Immature natural killer cell (primary cell): ENCODE measurements around the gene AKNA. TPM values are rescaled to one million over a fixed set of nuclear protein-coding genes. Genes with fewer than 3 reads are reported as not detected.

ENCODE experiments used
- DNase-seq, 3 donors: peaks; one replicate each; pipeline ENCODE4 v3.0.0; 2022; ENCODE audit warnings: mixed read lengths in 1 of 3
- H3K27ac Mint-ChIP-seq, 6 donors: one replicate each; pipeline ENCODE4 v1.8.0; 2020; ENCODE audit warnings: mixed read lengths in 6 of 6, mild to moderate bottlenecking in 5 of 6, inconsistent platforms in 4 of 6, moderate library complexity in 3 of 6
- H3K27me3 Mint-ChIP-seq, 3 donors: one replicate each; pipeline ENCODE4 v1.8.0; 2020 to 2021; ENCODE audit warnings: low read depth in 3 of 3, mild to moderate bottlenecking in 3 of 3, mixed read lengths in 3 of 3, moderate library complexity in 3 of 3, inconsistent platforms in 1 of 3
- H3K36me3 Mint-ChIP-seq, 3 donors: one replicate each; pipeline ENCODE4 v1.8.0; 2020; ENCODE audit warnings: mixed read lengths in 3 of 3, inconsistent platforms in 2 of 3, mild to moderate bottlenecking in 2 of 3
- H3K4me1 Mint-ChIP-seq, 2 donors: one replicate each; pipeline ENCODE4 v1.8.0; 2020; ENCODE audit warnings: inconsistent platforms in 2 of 2, mild to moderate bottlenecking in 2 of 2, mixed read lengths in 2 of 2, moderate library complexity in 1 of 2
- H3K4me3 Mint-ChIP-seq, 5 donors: one replicate each; pipeline ENCODE4 v1.8.0; 2020; ENCODE audit warnings: mild to moderate bottlenecking in 5 of 5, mixed read lengths in 5 of 5, inconsistent platforms in 3 of 5, moderate library complexity in 3 of 5
- H3K9me3 Mint-ChIP-seq, 6 donors: one replicate each; pipeline ENCODE4 v1.8.0; 2020; ENCODE audit warnings: mild to moderate bottlenecking in 6 of 6, mixed read lengths in 6 of 6, inconsistent platforms in 4 of 6, moderate library complexity in 3 of 6
- polyA plus RNA-seq, 3 donors: library from polyadenylated mRNA; unstranded; fragments of 300-500 nt; fragmentation: Illumina TruSeq; gene quantifications; one replicate each; pipeline ENCODE4 v1.2.3, GENCODE V29; 2021

AKNA gene
- polyA plus RNA-seq, 3 donors from 2014 or later: 4.0 to 56.3 (median 13.8) TPM

DNA sequence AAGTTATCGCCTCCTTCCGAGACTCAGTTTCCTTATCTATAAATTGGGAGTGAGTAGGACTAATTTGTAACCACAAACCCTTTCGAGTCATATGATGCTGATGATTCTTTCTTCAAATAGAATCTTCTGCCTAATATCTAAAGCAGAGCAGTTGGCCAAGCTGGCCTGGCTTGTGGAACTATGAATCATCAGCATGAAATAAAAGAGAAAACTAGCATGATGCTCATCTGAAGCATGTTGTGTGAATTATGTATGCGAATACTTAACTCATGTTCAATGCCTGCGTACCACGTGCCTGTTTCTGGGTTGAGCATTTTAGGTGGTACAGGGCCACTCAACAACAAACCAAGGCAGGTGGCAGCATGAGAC is 79.9 kb downstream of the AKNA start:
- H3K27ac Mint-ChIP-seq: no peak overlapping the region
- H3K27me3 Mint-ChIP-seq: peaks cover 0 to 8% (median 0%) of the 10 kb centered on the region in 3 donors
- no peak overlapping the region for H3K4me3 Mint-ChIP-seq
- no peak for DNase-seq
- H3K4me1 Mint-ChIP-seq: peaks cover 0 to 2% of the 10 kb centered on the region in 2 donors
- H3K9me3 Mint-ChIP-seq: no peaks in the 10 kb centered on the region
- H3K36me3 Mint-ChIP-seq: no peaks in the 10 kb centered on the region

DNA sequence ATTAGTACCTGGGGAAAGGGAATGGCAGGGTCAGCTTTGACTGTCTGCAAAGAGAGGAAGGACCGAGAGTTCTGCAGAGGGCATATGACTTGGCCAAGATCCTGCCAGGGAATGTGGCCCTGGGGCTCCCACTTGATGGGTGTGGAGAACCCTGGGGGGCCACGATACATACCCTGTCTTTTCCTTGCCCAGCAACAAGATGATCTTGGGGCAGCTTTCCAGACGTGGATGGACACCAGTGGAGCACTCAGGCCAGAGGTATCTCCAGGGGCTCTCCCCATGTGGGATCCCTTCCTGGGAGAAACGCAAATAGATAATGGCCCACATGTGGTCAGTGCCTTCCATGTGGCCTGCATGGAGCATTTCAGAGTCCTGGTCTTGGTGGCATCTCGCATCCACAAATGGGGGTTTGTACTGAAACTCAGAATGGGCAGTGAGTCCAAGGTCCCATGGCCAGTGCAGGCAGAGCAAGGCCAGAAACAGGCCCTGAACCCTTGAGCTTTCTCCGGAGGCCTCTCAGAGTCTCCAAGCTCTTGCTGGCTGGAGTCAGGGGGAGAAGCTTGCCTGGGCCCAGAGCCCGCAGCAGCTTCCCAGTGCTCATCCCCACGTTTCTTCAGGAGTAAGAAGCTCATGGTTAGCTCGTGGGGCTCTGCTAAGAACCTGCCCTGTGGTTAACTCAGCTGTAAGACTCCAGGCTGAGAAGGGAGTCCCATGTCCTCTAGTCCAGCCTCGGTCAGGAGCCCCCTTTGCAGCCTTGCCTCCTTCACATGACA is 83.2 kb downstream of the AKNA start:
- Mint-ChIP-seq H3K36me3 (no peaks in the 10 kb centered on the region), H3K27me3 (peaks cover 0 to 6% (median 0%) of the 10 kb centered on the region in 3 donors), H3K9me3 (no peaks in the 10 kb centered on the region), H3K27ac (no peak overlapping the region), H3K4me1 (peaks cover 0 to 2% of the 10 kb centered on the region in 2 donors), H3K4me3 (no peak overlapping the region)
- DNase-seq: no peak

DNA sequence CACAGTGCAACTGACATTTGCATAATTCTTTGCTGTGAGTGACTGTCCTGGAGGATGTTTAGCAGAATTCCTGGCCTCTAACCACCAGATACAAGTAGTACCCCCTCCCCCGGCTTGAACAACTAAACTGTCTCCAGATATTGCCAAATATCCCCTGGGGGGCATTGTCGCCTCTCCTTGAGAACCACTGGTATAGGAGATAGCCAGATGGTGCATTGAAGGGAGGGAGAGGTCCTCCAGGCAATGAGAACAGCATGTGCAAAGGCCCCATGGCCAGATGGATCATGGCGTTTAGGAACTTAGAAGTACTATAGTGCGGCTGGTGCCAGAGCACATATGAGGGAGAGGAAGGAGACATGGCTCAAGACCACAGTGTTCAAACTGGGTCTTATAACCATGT is 83.8 kb downstream of the AKNA start:
- Mint-ChIP-seq H3K27me3 (peaks cover 0 to 6% (median 0%) of the 10 kb centered on the region in 3 donors), H3K4me3 (no peak overlapping the region), H3K9me3 (no peaks in the 10 kb centered on the region), H3K4me1 (peaks cover 0 to 2% of the 10 kb centered on the region in 2 donors), H3K27ac (no peak overlapping the region), H3K36me3 (no peaks in the 10 kb centered on the region)
- no peak for DNase-seq

DNA sequence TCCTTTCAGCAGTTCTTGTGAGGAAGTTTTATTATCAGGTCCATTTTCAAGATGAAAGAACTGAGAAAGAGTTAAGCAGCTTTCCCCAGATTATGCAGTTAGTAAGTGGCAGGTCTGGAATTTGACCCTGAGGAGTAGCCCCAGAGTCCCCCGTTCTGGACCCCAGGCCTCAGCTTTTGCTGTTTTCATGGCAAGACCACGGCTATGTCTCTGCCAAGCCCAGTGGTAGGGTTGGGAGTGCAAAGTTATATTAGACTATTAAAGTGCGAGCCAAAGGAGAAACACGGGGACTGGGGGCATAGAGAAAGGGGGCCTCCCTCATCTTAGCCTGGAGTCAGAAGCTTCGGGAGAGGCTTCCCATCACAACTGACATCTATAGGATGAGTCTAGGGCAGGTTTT is 84.2 kb downstream of the AKNA start:
- Mint-ChIP-seq H3K27me3 (peaks cover 0 to 6% (median 0%) of the 10 kb centered on the region in 3 donors), H3K27ac (no peak overlapping the region), H3K9me3 (no peaks in the 10 kb centered on the region), H3K4me3 (no peak overlapping the region), H3K4me1 (peaks cover 0 to 2% of the 10 kb centered on the region in 2 donors), H3K36me3 (no peaks in the 10 kb centered on the region)
- no peak for DNase-seq

DNA sequence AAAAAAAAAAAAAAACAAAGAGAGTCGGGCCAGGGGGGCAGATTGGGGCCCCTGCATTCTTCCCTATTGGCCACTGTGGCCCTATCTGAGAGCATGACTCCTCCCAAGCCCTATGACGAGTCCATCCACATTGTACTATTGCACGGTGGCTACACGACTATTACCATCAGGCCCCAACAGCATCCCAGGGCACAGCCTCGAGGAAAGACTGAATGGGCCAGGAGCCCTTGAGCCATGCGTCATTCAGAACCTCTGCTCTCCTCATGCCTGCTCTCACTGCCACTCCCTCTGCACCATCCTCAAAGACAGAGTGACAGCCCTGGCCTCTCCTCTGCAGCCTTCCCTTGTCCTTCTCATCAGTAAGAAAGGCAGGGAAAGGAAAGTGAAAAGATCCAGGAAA is 85.1 kb downstream of the AKNA start:
- DNase-seq: no peak
- H3K4me3 Mint-ChIP-seq: no peak overlapping the region
- peaks cover 0 to 2% of the 10 kb centered on the region in 2 donors for H3K4me1 Mint-ChIP-seq
- H3K36me3 Mint-ChIP-seq: no peaks in the 10 kb centered on the region
- peaks cover 0 to 6% (median 0%) of the 10 kb centered on the region in 3 donors for H3K27me3 Mint-ChIP-seq
- H3K27ac Mint-ChIP-seq: no peak overlapping the region
- H3K9me3 Mint-ChIP-seq: no peaks in the 10 kb centered on the region

DNA sequence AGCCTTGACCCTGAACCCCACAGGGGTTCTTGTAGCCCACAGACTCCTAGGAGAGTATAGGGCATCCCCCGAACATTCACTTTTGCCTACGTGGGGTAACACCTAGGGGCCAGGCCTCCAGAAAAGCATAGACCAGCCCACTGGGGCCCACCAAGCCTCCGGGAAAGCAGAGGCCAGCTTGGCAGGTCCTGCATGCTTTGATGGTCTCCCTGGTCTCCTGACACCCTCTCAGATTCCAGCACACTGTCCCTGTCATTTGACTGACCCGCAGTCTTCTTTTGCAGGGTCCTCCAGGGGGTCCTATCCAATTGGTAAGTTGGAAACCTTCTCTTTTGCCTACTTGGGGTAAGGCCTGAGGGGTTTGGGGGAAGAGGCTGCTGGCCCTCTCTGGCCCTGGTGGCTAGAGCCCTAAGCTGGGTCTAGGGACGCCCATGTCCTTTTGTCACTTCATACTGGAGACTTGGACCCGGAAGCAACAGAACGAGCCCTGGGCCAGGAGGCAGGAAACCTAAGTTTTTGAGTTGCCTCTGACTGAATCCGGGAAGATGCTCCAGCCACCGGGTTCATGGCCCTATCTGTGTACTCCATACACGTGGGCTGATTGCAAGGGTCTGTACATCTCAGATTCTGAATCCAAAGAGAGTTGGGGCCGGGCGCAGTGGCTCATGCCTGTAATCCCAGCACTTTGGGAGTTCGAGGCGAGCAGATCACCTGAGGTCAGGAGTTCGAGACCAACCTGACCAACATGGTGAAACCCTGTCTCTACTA is 85.8 kb downstream of the AKNA start:
- Mint-ChIP-seq H3K4me3 (no peak overlapping the region), H3K27ac (no peak overlapping the region), H3K9me3 (peaks cover 0 to 1% (median 0%) of the 10 kb centered on the region in 6 donors), H3K36me3 (no peaks in the 10 kb centered on the region), H3K4me1 (peaks cover 0 to 2% of the 10 kb centered on the region in 2 donors), H3K27me3 (peaks cover 0 to 6% (median 1%) of the 10 kb centered on the region in 3 donors)
- DNase-seq: no peak

DNA sequence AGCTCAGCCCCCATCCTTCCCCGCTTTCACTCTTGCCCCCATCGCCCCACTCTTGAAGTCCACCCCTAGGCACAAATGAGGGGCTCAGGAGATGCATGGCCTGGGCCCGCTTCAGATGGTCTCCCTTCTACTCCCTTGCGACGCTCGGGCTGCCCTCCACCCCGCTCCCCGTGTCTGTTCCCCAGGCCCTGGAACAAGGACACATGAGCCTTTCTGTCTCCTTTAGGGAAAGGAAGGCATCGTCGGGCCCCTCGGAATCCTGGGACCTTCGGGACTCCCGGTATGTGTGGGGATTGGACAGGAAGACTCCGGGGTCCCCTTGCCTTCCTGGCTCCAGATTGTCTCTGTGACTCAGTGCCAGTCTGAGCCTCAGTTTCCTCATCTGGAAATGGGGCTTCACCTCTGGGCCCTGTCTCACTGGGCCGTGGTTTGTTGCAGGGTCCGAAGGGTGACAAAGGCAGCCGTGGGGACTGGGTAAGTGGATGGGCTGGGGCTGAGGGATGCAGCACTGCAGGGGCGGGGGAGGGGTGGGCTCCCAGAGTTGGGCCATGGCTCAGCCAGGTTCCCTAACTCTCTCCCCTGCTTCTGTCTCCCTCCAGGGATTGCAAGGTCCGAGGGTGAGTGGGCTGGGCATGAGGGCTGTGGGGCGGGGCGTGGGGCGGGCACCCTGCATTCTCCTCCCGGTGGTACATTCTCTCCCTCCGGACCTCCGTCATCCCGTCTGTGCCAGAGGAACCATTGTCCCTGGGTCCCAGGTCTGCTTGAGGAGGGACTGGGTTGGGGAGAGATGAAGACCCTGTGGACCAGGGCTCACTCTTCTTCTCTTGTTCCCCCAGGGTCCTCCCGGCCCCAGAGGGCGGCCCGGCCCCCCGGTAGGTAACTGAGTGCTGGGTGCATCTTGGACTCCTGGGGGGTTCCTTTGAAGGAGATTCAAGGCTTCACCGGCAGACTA is 86.7 kb downstream of the AKNA start:
- no peak overlapping the region for H3K27ac Mint-ChIP-seq
- peaks cover 0 to 10% (median 3%) of the 10 kb centered on the region in 6 donors for H3K9me3 Mint-ChIP-seq
- no peak overlapping the region for H3K4me3 Mint-ChIP-seq
- H3K36me3 Mint-ChIP-seq: no peaks in the 10 kb centered on the region
- peaks cover 1 to 6% (median 3%) of the 10 kb centered on the region in 3 donors for H3K27me3 Mint-ChIP-seq
- DNase-seq: no peak
- peaks cover 0 to 2% of the 10 kb centered on the region in 2 donors for H3K4me1 Mint-ChIP-seq

DNA sequence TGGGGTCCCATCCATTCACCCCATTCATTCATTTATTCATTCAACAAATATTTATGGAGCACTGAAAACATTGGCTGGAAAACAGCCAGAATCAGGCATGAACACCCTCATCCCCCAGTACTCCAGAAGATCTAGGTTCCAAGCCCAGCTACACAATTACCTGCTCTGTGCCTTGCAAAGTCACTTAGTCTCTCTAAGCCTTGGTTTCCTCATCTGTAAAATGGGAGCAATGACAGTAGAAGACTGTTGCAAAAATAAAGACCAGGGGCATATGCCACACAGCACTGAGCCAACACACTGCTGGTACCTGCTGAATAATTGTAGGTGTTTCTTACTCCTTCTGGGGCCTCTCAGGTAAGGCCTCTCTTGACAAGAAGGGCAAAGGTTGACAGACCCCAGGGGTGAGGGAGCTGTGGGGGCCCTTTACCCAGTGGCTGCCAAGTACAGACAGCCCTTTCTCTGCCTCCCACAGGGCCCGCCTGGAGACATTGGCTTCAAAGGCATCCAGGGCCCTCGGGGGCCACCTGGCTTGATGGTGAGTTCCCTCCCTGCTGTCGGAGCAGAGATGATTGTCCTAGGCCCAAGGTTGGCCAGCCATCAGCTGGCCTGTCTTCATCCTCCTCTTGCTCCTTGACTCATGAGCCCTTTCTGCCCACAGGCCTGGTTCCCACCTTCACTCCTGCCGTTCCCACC is 87.5 kb downstream of the AKNA start:
- Mint-ChIP-seq H3K4me3 (no peak overlapping the region), H3K9me3 (peaks cover 0 to 18% (median 8%) of the 10 kb centered on the region in 6 donors), H3K27ac (no peak overlapping the region), H3K36me3 (peaks cover 0 to 5% (median 0%) of the 10 kb centered on the region in 3 donors), H3K4me1 (no peaks in the 10 kb centered on the region), H3K27me3 (peaks cover 1 to 5% (median 4%) of the 10 kb centered on the region in 3 donors)
- no peak for DNase-seq

DNA sequence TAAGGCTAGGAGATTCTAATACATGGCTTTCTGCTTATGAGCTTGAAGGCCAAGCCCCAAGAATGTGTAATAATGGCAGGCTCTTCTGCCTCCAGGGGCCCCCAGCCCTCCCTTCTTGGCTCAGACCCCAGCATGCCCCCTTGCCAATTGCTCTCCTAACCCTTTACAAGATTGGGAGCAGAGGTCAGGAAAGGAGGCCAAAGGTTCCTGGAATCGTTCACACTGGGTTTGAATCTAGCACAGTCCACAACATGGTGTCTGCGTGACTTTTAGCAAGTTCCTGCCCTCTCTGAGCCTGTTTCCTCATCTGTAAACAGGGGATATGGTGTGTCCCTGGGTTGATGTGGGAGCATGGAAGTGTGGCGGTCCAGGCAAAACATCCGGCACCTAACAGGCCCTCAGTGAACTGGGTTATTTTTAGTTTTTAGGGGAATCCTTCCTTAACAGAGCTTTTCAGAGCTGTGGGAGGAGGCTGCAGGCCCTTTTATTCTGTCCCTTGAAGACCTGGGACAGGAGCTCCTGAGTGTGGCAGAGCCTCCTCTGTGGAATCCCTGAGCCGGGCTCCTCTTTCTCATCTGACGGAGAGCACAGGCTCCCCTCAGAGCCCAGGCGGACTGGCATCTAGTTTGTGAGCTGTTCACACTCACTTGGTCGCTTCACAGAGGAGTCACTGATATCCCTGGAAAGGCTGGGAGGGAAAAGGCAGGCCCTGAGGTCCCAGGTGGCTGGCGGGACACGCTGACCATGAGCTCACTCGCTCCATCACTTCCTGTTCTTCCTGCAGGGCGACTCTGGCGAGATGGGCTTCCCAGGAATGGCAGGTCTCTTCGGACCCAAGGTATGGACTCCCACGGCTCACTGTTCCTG is 88.3 kb downstream of the AKNA start:
- Mint-ChIP-seq H3K9me3 (peaks cover 0 to 26% (median 16%) of the 10 kb centered on the region in 6 donors), H3K4me3 (no peak overlapping the region), H3K36me3 (peaks cover 0 to 5% (median 0%) of the 10 kb centered on the region in 3 donors), H3K4me1 (no peaks in the 10 kb centered on the region), H3K27me3 (peaks cover 1 to 5% (median 4%) of the 10 kb centered on the region in 3 donors), H3K27ac (no peak overlapping the region)
- no peak for DNase-seq

DNA sequence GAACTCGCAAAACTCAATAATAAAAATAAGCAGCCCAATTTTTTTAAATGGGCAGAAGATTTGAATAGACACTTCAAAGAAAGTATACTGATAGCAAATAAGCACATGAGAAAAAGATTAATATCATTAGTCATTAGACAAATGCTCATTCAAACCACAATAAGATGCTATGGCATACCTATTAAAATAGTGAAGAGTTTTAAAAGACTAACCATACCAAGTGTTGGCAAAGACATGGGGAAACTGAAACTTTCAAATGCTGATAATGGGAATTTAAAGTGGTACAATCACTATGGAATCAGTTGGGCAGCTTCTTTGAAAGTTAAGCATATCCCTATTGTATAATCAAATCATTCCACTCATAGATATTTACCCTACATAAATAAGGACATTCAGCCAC is 91.4 kb downstream of the AKNA start:
- H3K27ac Mint-ChIP-seq: no peak overlapping the region
- H3K4me3 Mint-ChIP-seq: no peak overlapping the region
- DNase-seq: no peak
- H3K36me3 Mint-ChIP-seq: peaks cover 0 to 5% (median 0%) of the 10 kb centered on the region in 3 donors
- peaks cover 0 to 28% (median 17%) of the 10 kb centered on the region in 6 donors for H3K9me3 Mint-ChIP-seq
- peaks cover 1 to 4% (median 3%) of the 10 kb centered on the region in 3 donors for H3K27me3 Mint-ChIP-seq
- H3K4me1 Mint-ChIP-seq: no peaks in the 10 kb centered on the region

DNA sequence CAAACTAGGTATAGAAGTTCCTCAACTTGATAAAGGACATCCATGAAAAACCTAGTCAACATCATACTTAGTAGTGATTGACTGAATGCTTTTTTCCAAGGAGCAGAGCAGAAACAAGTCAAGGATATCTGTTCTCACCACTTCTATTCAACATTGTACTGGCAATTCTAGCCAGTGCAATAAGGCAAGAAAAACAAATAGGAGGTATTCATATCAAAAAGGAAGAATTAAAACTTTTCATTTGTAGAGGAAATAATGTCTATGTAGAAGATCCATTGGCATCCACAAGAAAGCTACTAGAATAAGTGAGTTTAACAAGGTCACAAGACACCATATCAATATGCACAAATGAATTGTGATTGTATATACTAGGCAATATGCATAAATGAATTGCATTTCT is 93.1 kb downstream of the AKNA start:
- Mint-ChIP-seq H3K9me3 (peaks cover 0 to 28% (median 17%) of the 10 kb centered on the region in 6 donors), H3K27me3 (peaks cover 3 to 4% (median 3%) of the 10 kb centered on the region in 3 donors), H3K36me3 (peaks cover 0 to 5% (median 0%) of the 10 kb centered on the region in 3 donors), H3K4me3 (no peak overlapping the region), H3K27ac (no peak overlapping the region), H3K4me1 (no peaks in the 10 kb centered on the region)
- no peak for DNase-seq

DNA sequence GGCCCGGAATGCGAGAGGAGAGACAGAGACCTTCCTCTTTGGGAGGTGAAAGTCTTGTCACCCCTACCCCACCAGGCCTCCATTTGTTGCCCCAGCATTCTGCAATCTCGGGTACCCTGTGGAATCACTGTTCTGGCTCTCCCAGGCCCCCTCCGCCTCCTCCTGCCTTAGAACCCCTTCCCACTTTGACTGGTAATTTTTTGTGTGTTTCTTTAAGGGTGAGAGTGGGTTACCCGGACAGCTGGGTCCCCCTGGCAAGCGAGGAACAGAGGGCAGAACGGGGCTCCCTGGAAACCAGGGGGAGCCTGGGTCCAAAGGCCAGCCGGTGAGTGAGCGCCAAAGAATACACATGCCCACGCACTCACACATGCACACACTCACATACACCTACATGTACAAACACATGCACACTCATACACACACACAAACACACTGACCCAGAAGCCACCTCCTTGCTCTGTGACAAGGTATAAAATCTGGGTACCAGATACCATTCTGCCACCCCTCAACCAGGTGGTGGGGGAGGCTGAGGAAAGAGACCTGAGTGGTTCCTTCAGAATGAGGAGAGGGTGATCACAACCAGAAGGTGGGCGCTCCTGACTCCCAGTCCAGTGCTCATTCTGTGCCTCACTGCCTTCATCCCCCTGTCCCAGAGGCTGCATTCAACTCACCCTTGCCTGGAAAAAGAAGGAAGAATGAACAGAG is 95.7 kb downstream of the AKNA start:
- peaks cover 0 to 28% (median 17%) of the 10 kb centered on the region in 6 donors for H3K9me3 Mint-ChIP-seq
- H3K27ac Mint-ChIP-seq: no peak overlapping the region
- H3K4me1 Mint-ChIP-seq: no peaks in the 10 kb centered on the region
- no peak for DNase-seq
- peaks cover 2 to 4% (median 3%) of the 10 kb centered on the region in 3 donors for H3K27me3 Mint-ChIP-seq
- H3K36me3 Mint-ChIP-seq: peaks cover 0 to 5% (median 0%) of the 10 kb centered on the region in 3 donors
- H3K4me3 Mint-ChIP-seq: no peak overlapping the region
